GM21423 (cell line): ENCODE measurements around the gene L1CAM.

Experiments
- ATAC-seq: cut with Tn5 transposase; IDR thresholded peaks from one replicate; pipeline ENCODE4 v1.9.1; 2021; ENCODE audit warnings: mild to moderate bottlenecking, moderate library complexity; ENCODE audit not compliant: unreplicated experiment

Gene L1CAM

DNA sequence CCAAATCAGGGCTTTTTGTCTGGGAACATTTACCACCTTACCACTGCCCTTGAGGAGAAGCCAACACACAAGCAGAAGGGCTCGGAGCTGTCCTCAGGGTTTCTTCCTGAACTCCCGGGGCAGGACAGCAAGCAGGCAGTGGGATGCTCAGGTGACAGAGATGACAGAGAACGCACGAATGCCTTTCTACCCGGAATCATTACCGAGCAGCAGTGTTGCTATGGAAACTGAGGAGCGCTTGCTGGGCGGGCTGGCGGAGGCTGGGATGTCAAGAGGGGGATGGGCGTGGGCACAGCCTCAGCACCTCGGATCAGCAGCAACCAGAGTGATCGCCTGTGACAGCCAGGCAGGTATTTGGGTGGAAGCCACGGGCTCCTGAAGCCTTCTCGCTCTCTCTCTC lies 73.8 kb downstream of the L1CAM start:
- no peak for ATAC-seq
